Spinal cord (tissue), 10 donors: ENCODE measurements around the gene RNF186. TPM values are rescaled to one million over a fixed set of nuclear protein-coding genes. Genes with fewer than 3 reads are reported as not detected.
A peak's percentile ranks its signal among the peaks of the same experiment; 100 is the strongest.
"Not testable (repeated sequence)": the region's sequence is repeated elsewhere in the genome, so short reads cannot be mapped to it uniquely, and the experiment has no call there.

Experiments used
- DNase-seq, 6 donors: peaks; one replicate each; pipeline versions ENCODE4 v3.0.0 to v3.0.0-alpha.2; 2013 to 2015; ENCODE audit warnings: low spot score in 6 of 6, low read depth in 4 of 6
- H3K27ac ChIP-seq: one replicate; pipeline ENCODE4 v1.5.1; 2013; ENCODE audit warnings: low read depth, low read length, control low read depth
- H3K27me3 ChIP-seq: one replicate; pipeline ENCODE4 v1.6.1; 2013; ENCODE audit warnings: low read length; ENCODE audit not compliant: control insufficient read depth, insufficient read depth
- H3K36me3 ChIP-seq: one replicate; pipeline ENCODE4 v1.6.1; 2013; ENCODE audit warnings: low read length; ENCODE audit not compliant: control insufficient read depth, insufficient read depth
- H3K4me1 ChIP-seq: one replicate; pipeline ENCODE4 v1.6.1; 2013; ENCODE audit warnings: low read length; ENCODE audit not compliant: control insufficient read depth, insufficient read depth
- H3K4me3 ChIP-seq: one replicate; pipeline ENCODE4 v1.5.1; 2013; ENCODE audit warnings: low read depth, low read length, control low read depth
- H3K9me3 ChIP-seq: one replicate; pipeline ENCODE4 v1.6.1; 2013; ENCODE audit warnings: low read length; ENCODE audit not compliant: control insufficient read depth, insufficient read depth
- WGBS: methylation state at CpG from one replicate; pipeline ENCODE4 v1.1.5; 2013; ENCODE audit warnings: missing lambda C conversion rate; ENCODE audit not compliant: insufficient coverage; 5-methylcytosine and 5-hydroxymethylcytosine counted together
- polyA plus RNA-seq, 2 donors: library from polyadenylated mRNA; unstranded; fragments of 120-200 nt; gene quantifications; one replicate each; pipeline ENCODE4 v1.2.1, GENCODE V29; 2013; ENCODE audit not compliant: insufficient read length in 2 of 2
- total RNA-seq, 2 donors: library from RNA; depleted of rRNA in 1 of 2; stranded (reverse); fragments of 120-200 nt in 1 of 2; fragments of >200 nt in 1 of 2; gene quantifications; one replicate each; pipeline versions ENCODE4 v1.2.3 to v1.2.4, GENCODE V29; 2013 to 2014
- donor health status: healthy.

The RNF186 gene
- total and polyA plus RNA-seq, 4 donors: not detected

- H3K4me1 ChIP-seq: no peaks in the 10 kb centered on the region
- no peak overlapping the region for H3K4me3 ChIP-seq
- H3K36me3 ChIP-seq: no peaks in the 10 kb centered on the region
- no peak for DNase-seq
- H3K27ac ChIP-seq: no peak overlapping the region
- no CpG with 5 or more reads among the region's 1 CpG for WGBS
- H3K9me3 ChIP-seq: no peaks in the 10 kb centered on the region
- H3K27me3 ChIP-seq: no peaks in the 10 kb centered on the region
Observed at GRCh38 chr1:19852036-19852435, 37.0 kb upstream of the RNF186 start.

- no CpG with 5 or more reads among the region's 7 CpGs for WGBS
- Histone ChIP-seq H3K27ac (no peak overlapping the region), H3K27me3 (peaks cover 3% of the 10 kb centered on the region), H3K4me1 (no peaks in the 10 kb centered on the region), H3K36me3 (no peaks in the 10 kb centered on the region), H3K4me3 (no peak overlapping the region), H3K9me3 (no peaks in the 10 kb centered on the region)
- no peak for DNase-seq
Observed at GRCh38 chr1:19850214-19850613, 35.1 kb upstream of the RNF186 start.

DNA sequence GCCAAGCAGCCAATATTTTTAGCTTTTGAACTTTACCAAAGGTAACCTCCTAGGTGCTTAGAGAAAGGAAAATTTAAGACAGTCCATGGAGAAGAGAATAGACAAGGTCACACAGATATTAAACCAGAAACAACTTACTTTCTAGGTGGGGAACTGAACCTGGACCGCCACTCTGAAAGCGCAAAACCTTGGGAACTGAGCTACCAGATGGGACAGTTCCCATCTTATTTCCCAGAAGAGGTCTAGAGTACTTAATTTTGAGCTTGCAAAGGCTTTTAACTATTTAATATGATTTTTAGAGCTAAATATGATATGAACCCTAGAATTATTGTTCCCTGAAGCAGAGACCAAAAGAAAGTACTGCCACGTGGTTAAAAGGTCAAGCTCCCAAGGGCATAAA lies 34.2 kb upstream of the RNF186 start:
- H3K27me3 ChIP-seq, H3K36me3 ChIP-seq, DNase-seq, H3K9me3 ChIP-seq, H3K27ac ChIP-seq, H3K4me1 ChIP-seq, H3K4me3 ChIP-seq: not testable (repeated sequence)
- WGBS: 50% methylated on average over 1 of the region's 3 CpGs

- not testable (repeated sequence) for H3K27ac ChIP-seq, H3K27me3 ChIP-seq, DNase-seq, H3K9me3 ChIP-seq, H3K4me1 ChIP-seq, H3K4me3 ChIP-seq, H3K36me3 ChIP-seq
- WGBS: 93% methylated on average over 7 of the region's 9 CpGs
Observed at GRCh38 chr1:19847334-19847733, 32.3 kb upstream of the RNF186 start.

- Histone ChIP-seq H3K4me1 (no peaks in the 10 kb centered on the region), H3K27ac (no peak overlapping the region), H3K4me3 (no peak overlapping the region), H3K27me3 (peaks cover 3% of the 10 kb centered on the region), H3K9me3 (no peaks in the 10 kb centered on the region), H3K36me3 (no peaks in the 10 kb centered on the region)
- 81% methylated on average over 2 of the region's 3 CpGs for WGBS
- DNase-seq: no peak
Observed at GRCh38 chr1:19846338-19846737, 31.3 kb upstream of the RNF186 start.

- DNase-seq: no peak
- Histone ChIP-seq H3K9me3 (no peaks in the 10 kb centered on the region), H3K27ac (no peak overlapping the region), H3K36me3 (no peaks in the 10 kb centered on the region), H3K27me3 (peaks cover 3% of the 10 kb centered on the region), H3K4me1 (no peaks in the 10 kb centered on the region), H3K4me3 (no peak overlapping the region)
- 63% methylated on average over 3 of the region's 8 CpGs for WGBS
Observed at GRCh38 chr1:19845555-19845954, 30.5 kb upstream of the RNF186 start.

DNA sequence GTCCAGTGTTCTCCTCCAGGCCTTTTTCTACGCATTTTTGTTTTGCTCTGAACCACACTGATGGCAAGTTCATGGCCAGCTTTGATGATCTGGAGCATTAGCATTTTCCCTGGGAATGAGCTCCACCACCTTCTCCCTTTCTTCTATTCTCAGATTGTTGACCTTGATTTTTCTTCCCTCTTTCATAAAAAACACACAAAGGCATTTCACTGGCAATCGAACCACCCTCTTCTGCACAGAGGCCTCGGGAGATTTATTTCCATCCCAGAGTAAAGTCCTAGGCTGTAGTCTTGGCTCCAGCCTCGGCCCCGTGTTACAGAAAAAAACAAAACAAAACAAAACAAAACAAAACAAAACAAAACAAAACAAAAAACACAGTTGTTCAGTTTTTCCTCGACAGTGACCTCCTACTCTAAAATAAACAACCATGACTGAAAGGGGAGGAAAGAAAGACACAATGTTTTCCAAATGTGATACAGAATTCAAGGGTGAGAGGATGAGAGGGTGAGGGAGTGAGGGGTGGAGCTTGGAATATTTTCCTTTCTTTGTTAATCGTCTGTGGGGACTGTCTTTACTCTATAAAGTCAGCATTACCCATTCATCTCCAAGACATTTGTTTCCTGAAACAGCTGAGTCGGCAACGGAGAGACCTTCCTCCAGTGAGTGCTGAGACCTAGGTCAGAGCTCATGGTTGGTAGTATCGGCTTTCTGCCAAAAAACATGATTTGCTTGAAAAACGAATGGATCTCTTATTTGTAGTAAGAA lies 29.8 kb upstream of the RNF186 start:
- no peak overlapping the region for H3K27ac ChIP-seq

DNA sequence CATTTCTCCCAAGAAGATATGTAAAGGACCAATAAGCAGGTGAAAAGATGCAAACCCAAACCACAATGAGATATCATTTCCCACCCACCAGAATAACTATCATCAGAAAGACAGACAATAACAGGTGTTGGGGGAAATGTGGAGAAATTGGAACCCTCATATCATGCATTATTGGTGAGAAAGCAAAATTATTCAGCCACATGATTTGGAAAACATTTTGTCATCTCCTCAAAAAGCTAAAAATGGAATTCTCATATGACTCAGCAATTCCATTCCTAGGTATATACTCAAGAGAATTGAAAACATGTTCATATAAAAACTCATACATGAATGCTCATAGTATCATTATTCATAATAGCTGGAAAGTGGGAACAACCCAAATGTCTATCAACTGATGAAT lies 25.1 kb upstream of the RNF186 start:
- Histone ChIP-seq H3K4me1 (no peaks in the 10 kb centered on the region), H3K27me3 (no peaks in the 10 kb centered on the region), H3K27ac (no peak overlapping the region), H3K36me3 (no peaks in the 10 kb centered on the region), H3K9me3 (no peaks in the 10 kb centered on the region), H3K4me3 (no peak overlapping the region)
- no peak for DNase-seq

More for the DNA sequence above, 29.8 kb upstream of the RNF186 start:
- Histone ChIP-seq H3K4me1 (no peaks in the 10 kb centered on the region), H3K9me3 (no peaks in the 10 kb centered on the region), H3K4me3 (no peak overlapping the region), H3K27me3 (peaks cover 3% of the 10 kb centered on the region), H3K36me3 (no peaks in the 10 kb centered on the region)
- WGBS: 26% methylated on average over 7 of the region's 11 CpGs
- peak in 2 of 6 donors; percentile 28 to 57 for DNase-seq

- Histone ChIP-seq H3K27me3 (no peaks in the 10 kb centered on the region), H3K27ac (no peak overlapping the region), H3K9me3 (no peaks in the 10 kb centered on the region), H3K4me1 (no peaks in the 10 kb centered on the region), H3K4me3 (no peak overlapping the region), H3K36me3 (no peaks in the 10 kb centered on the region)
- WGBS: no CpG with 5 or more reads among the region's 2 CpGs
- no peak for DNase-seq
Observed at GRCh38 chr1:19837866-19838265, 22.8 kb upstream of the RNF186 start.

- no peak for DNase-seq
- Histone ChIP-seq H3K4me1 (no peaks in the 10 kb centered on the region), H3K27ac (no peak overlapping the region), H3K9me3 (no peaks in the 10 kb centered on the region), H3K4me3 (no peak overlapping the region), H3K36me3 (no peaks in the 10 kb centered on the region), H3K27me3 (no peaks in the 10 kb centered on the region)
- 93% methylated on average over 4 of the region's 4 CpGs for WGBS
Observed at GRCh38 chr1:19835578-19835977, 20.5 kb upstream of the RNF186 start.
